Kidney (tissue), 14 donors: ENCODE results near the gene SEC24D. TPM values are rescaled to one million over a fixed set of nuclear protein-coding genes. Genes with fewer than 3 reads are reported as not detected.

Source experiments
- DNase-seq, 5 donors: peaks; one replicate each; pipeline ENCODE4 v3.0.0-alpha.2; 2013 to 2020
- FAIRE-seq: peaks from 2 replicates; lab custom pipeline; 2012; peaks lifted over from hg19 to GRCh38; lab: Jason Lieb, UNC
- H3K27ac ChIP-seq, 2 donors: one replicate each; pipeline ENCODE4 v1.7.0; 2013; ENCODE audit warnings: low read depth in 2 of 2, low read length in 2 of 2, inconsistent platforms in 1 of 2
- H3K27me3 ChIP-seq: one replicate; pipeline ENCODE4 v1.7.1; 2013; ENCODE audit warnings: low read length, inconsistent platforms; ENCODE audit not compliant: control insufficient read depth, insufficient read depth
- H3K36me3 ChIP-seq, 3 donors: one replicate each; pipeline versions ENCODE4 v1.7.0 to v1.7.1; 2013; ENCODE audit warnings: low read length in 3 of 3, control low read depth in 1 of 3, inconsistent platforms in 1 of 3; ENCODE audit not compliant: insufficient read depth in 3 of 3, control insufficient read depth in 2 of 3
- H3K4me1 ChIP-seq, 3 donors: one replicate each; pipeline versions ENCODE4 v1.7.0 to v1.7.1; 2013; ENCODE audit warnings: low read length in 3 of 3, inconsistent platforms in 1 of 3, low read depth in 1 of 3; ENCODE audit not compliant: control insufficient read depth in 2 of 3, insufficient read depth in 2 of 3
- H3K4me3 ChIP-seq, 3 donors: one replicate each; pipeline versions ENCODE4 v1.7.0 to v1.8.1; 2013; ENCODE audit warnings: low read length in 3 of 3, control low read depth in 1 of 3, inconsistent platforms in 1 of 3
- H3K9ac ChIP-seq, 3 donors: one replicate each; pipeline versions ENCODE4 v1.7.0 to v1.7.1; 2013; ENCODE audit warnings: low read length in 3 of 3, control low read depth in 1 of 3, inconsistent platforms in 1 of 3
- H3K9me3 ChIP-seq, 3 donors: one replicate each; pipeline versions ENCODE4 v1.7.0 to v1.7.1; 2013; ENCODE audit warnings: low read length in 3 of 3, control low read depth in 1 of 3, inconsistent platforms in 1 of 3; ENCODE audit not compliant: control insufficient read depth in 2 of 3, insufficient read depth in 1 of 3
- intact Hi-C: fragments of 100-400 bp; cut with DNase I; formaldehyde crosslinking; loops from one replicate; pipeline ENCODE4 v1.11.1; 2022
- polyA plus RNA-seq: library from polyadenylated mRNA; stranded (reverse); fragments of 350-450 nt; fragmentation: Illumina TruSeq; extraction: RNeasy Lipid Tissue Mini Kit (QIAGEN cat#74804); gene quantifications from one replicate; pipeline ENCODE4 v1.2.3, GENCODE V29; 2014; ENCODE audit warnings: low read depth, low replicate concordance; ENCODE audit not compliant: insufficient read depth
- total RNA-seq: library from RNA; stranded (reverse); fragmentation: NEBNext Ultra II Directional; extraction: Animal tissue kit (Norgen Biotek cat#: 25700); gene quantifications from one replicate; pipeline ENCODE4 v1.2.1, GENCODE V29; 2021
- TF ChIP-seq, protein P1 (sequence below): IDR thresholded peaks from 3 replicates; pipeline ENCODE4 v1.5.1; 2012; ENCODE audit warnings: mild to moderate bottlenecking, moderate library complexity, borderline replicate concordance; ENCODE audit not compliant: insufficient read depth; ENCODE audit errors: extremely low read depth
- donor health status: control.
- donor health status: control.
- donor health status: control.
- donor health status: control.
- donor health status: control.
- donor health status: DM: yes; HTN: yes; CAD: no.
- donor health status: Normal renal cell carcinoma (clear cell type).

The SEC24D gene
- total and polyA plus RNA-seq, 2 donors from 2014 or later = 5.9 to 45.4 TPM

DNA sequence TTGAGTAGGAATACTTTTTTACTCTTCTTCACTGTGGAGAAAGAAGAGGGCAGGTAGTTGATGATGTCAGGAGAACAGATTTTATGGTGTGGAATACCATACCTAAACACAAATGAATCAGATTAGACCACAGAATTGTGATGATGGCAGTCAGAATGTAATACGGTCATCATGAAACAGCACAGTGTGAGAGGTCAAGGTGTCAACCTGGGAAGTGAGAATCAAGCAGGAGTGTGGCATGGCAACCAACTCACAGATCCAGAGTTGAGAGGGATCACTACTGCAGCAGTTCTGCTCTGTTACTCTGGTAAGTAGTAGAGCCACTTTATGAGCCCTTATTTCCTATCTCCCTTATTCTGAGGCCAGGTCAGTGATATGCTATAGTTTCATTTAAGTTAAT lies 123.1 kb downstream of the SEC24D start:
- no peaks in the 10 kb centered on the region for H3K4me1 ChIP-seq
- no peaks in the 10 kb centered on the region for H3K27me3 ChIP-seq
- DNase-seq (no peak), FAIRE-seq (no peak)
- intact Hi-C loops = no loop called here
- no peak overlapping the region for H3K27ac ChIP-seq
- H3K4me3 ChIP-seq = no peak overlapping the region
- TF ChIP-seq, protein P1, sequence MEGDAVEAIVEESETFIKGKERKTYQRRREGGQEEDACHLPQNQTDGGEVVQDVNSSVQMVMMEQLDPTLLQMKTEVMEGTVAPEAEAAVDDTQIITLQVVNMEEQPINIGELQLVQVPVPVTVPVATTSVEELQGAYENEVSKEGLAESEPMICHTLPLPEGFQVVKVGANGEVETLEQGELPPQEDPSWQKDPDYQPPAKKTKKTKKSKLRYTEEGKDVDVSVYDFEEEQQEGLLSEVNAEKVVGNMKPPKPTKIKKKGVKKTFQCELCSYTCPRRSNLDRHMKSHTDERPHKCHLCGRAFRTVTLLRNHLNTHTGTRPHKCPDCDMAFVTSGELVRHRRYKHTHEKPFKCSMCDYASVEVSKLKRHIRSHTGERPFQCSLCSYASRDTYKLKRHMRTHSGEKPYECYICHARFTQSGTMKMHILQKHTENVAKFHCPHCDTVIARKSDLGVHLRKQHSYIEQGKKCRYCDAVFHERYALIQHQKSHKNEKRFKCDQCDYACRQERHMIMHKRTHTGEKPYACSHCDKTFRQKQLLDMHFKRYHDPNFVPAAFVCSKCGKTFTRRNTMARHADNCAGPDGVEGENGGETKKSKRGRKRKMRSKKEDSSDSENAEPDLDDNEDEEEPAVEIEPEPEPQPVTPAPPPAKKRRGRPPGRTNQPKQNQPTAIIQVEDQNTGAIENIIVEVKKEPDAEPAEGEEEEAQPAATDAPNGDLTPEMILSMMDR = no peak
- no peaks in the 10 kb centered on the region for H3K9me3 ChIP-seq
- H3K36me3 ChIP-seq = peaks cover 5 to 22% (median 10%) of the 10 kb centered on the region in 3 donors
- no peak overlapping the region for H3K9ac ChIP-seq

DNA sequence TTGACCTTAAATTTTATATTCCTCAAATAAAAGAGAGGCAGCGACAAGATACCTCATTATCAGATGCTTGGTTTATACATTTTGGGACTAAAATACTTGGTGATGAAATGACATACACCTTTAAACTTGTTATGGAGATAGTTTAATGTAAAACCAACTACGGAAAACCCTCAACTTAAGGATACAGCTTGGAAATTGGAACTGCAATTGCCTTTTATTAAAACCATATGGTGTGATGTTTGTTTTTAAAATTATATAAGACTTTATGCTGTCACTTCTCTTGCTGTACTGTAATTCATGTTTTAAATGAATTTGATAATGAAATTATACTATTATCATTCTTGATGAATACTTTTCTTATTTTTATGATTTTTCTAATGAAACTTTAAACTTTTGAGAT lies 124.9 kb downstream of the SEC24D start:
- TF ChIP-seq, protein P1 = no peak
- H3K36me3 ChIP-seq = peaks cover 7 to 27% (median 17%) of the 10 kb centered on the region in 3 donors
- FAIRE-seq (no peak), DNase-seq (no peak)
- H3K27ac ChIP-seq = no peak overlapping the region
- H3K4me3 ChIP-seq = no peak overlapping the region
- intact Hi-C loops = no loop called here
- H3K27me3 ChIP-seq = no peaks in the 10 kb centered on the region
- H3K9ac ChIP-seq = no peak overlapping the region
- H3K4me1 ChIP-seq = no peaks in the 10 kb centered on the region
- H3K9me3 ChIP-seq = no peaks in the 10 kb centered on the region

GRCh38 chr4:118703118-118703517 lies 132.8 kb downstream of the SEC24D start:
- TF ChIP-seq, protein P1 = no peak
- intact Hi-C loops = no loop called here
- FAIRE-seq = no peak

More at GRCh38 chr4:118703118-118703517, 132.8 kb downstream of the SEC24D start:
- H3K9me3 ChIP-seq = no peaks in the 10 kb centered on the region
- no peak overlapping the region for H3K27ac ChIP-seq
- no peak for DNase-seq
- H3K4me3 ChIP-seq = no peak overlapping the region
- H3K4me1 ChIP-seq = no peaks in the 10 kb centered on the region
- no peak overlapping the region for H3K9ac ChIP-seq
- peaks cover 4 to 36% (median 22%) of the 10 kb centered on the region in 3 donors for H3K36me3 ChIP-seq
- no peaks in the 10 kb centered on the region for H3K27me3 ChIP-seq
